HG03571 (cell line): ENCODE data around the gene LRRC3C.
A peak's percentile ranks its signal among the peaks of the same experiment; 100 is the strongest.
"Not testable (repeated sequence)": the region's sequence is repeated elsewhere in the genome, so short reads cannot be mapped to it uniquely, and the experiment has no call there.

ENCODE experiments used
- ATAC-seq: cut with Tn5 transposase; IDR thresholded peaks from one replicate; pipeline ENCODE4 v1.9.1; 2021; ENCODE audit not compliant: unreplicated experiment

LRRC3C gene

GRCh38 chr17:39927101-39927928 lies at the start of gene LRRC3C, which contains the start of gene ORMDL3:
Gene LRRC3C (plus strand): TSS chr17:39927732. CDS start chr17:39941524, 13,792 bp downstream.
Gene ORMDL3 (minus strand): TSS chr17:39927601. CDS start chr17:39924203, 3,398 bp downstream.
- peak; percentile 60 for ATAC-seq

- ATAC-seq, result not testable (repeated sequence)
Observed at GRCh38 chr17:39886102-39886501, 41.4 kb upstream of the LRRC3C start.

- ATAC-seq, result no peak
Observed at GRCh38 chr17:39887078-39887477, 40.5 kb upstream of the LRRC3C start.

GRCh38 chr17:39889200-39889599 lies 38.3 kb upstream of the LRRC3C start:
- ATAC-seq, result no peak

GRCh38 chr17:39894681-39895376 lies 32.7 kb upstream of the LRRC3C start:
- ATAC-seq, result no peak

- ATAC-seq, result no peak
Observed at GRCh38 chr17:39898088-39898487, 29.4 kb upstream of the LRRC3C start.

- no peak for ATAC-seq
Observed at GRCh38 chr17:39899215-39899614, 28.3 kb upstream of the LRRC3C start.

- ATAC-seq, result not testable (repeated sequence)
Observed at GRCh38 chr17:39902027-39902426, 25.5 kb upstream of the LRRC3C start.

- ATAC-seq, result no peak
Observed at GRCh38 chr17:39903158-39903884, 24.2 kb upstream of the LRRC3C start.

- ATAC-seq, result no peak
Observed at GRCh38 chr17:39904990-39905288, 22.6 kb upstream of the LRRC3C start.

GRCh38 chr17:39908789-39909352 lies 18.7 kb upstream of the LRRC3C start:
- ATAC-seq, result no peak

GRCh38 chr17:39913989-39914388 lies 13.5 kb upstream of the LRRC3C start:
- no peak for ATAC-seq

- no peak for ATAC-seq
Observed at GRCh38 chr17:39915559-39915958, 12.0 kb upstream of the LRRC3C start.

GRCh38 chr17:39916918-39917317 lies 10.6 kb upstream of the LRRC3C start:
- no peak for ATAC-seq

GRCh38 chr17:39919087-39919683 lies 8.3 kb upstream of the LRRC3C start:
- ATAC-seq, result no peak

- no peak for ATAC-seq
Observed at GRCh38 chr17:39920218-39921210, 7.0 kb upstream of the LRRC3C start.

GRCh38 chr17:39921323-39921722 lies 6.2 kb upstream of the LRRC3C start:
- no peak for ATAC-seq

GRCh38 chr17:39922006-39922405 lies 5.5 kb upstream of the LRRC3C start:
- no peak for ATAC-seq

GRCh38 chr17:39923230-39923629 lies 4.3 kb upstream of the LRRC3C start:
- ATAC-seq, result no peak
